ENCODE measurements around the gene MEIKIN.

The MEIKIN gene, protein sequence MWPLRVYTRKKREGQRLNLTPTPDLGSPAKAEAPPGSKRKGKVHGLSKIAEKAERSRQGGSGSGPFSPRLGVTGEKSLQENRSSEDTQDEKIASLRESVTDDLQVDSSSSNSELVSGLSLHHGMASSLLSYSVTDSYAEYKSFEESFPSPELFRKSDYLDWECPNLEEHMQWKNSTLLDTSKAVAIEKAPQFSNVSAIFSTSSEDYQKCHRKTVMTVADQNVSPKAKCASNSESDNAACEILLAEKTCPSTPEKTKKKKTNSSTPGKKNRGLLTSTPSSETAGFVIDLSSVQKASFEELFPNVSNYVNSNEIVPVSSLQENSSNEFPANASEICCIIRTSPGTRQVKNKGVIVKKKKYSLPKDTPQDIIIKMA

DNA sequence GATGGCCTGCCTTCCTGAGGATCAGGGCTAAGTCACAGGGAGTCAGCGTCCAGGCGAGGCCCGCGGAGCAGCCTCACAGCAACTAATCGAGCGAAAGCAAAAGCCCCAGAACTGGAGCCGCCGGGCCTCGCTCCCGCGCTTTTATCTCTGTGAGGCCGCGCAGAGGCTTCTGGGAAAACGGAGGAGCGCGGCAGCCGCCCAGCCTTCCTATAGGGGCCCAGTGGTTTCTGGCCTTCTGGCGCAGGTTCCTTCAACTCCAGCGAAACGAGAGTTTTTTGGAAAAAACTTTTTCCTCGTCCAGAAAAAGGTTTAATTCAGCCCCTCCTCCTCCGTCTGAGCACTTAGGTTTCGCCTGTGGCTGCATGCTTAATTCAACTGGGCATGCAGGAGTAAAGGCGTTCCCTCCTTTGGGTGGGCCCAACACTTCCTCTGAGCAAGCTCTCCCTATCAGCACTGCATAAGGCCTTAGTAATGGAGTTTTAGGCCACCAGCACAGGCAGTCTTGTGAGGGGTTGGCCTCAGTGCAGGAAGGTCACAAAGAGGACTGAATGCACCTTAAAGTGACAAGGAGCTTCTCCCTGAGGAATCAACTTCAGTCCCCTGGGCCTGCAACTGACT, at the start of gene MEIKIN:
Gene MEIKIN (minus strand): TSS at position 113 of the 618 bp plus-strand sequence. CDS start 158 bp downstream, outside the sequence.
- DNase-seq (ENCODE audit: low spot score), result no peak
- TF ChIP-seq, protein P1, sequence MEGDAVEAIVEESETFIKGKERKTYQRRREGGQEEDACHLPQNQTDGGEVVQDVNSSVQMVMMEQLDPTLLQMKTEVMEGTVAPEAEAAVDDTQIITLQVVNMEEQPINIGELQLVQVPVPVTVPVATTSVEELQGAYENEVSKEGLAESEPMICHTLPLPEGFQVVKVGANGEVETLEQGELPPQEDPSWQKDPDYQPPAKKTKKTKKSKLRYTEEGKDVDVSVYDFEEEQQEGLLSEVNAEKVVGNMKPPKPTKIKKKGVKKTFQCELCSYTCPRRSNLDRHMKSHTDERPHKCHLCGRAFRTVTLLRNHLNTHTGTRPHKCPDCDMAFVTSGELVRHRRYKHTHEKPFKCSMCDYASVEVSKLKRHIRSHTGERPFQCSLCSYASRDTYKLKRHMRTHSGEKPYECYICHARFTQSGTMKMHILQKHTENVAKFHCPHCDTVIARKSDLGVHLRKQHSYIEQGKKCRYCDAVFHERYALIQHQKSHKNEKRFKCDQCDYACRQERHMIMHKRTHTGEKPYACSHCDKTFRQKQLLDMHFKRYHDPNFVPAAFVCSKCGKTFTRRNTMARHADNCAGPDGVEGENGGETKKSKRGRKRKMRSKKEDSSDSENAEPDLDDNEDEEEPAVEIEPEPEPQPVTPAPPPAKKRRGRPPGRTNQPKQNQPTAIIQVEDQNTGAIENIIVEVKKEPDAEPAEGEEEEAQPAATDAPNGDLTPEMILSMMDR (IDR thresholded peaks at IDR 0.05; ENCODE audit: extremely low read depth, insufficient read depth, missing control alignments), result no peak
- in situ Hi-C loops (cut with MboI; ENCODE audit: low pct_unique_long_range_greater_than_20kb, low sequenced_read_pairs, unreplicated experiment), result no loop called here

DNA sequence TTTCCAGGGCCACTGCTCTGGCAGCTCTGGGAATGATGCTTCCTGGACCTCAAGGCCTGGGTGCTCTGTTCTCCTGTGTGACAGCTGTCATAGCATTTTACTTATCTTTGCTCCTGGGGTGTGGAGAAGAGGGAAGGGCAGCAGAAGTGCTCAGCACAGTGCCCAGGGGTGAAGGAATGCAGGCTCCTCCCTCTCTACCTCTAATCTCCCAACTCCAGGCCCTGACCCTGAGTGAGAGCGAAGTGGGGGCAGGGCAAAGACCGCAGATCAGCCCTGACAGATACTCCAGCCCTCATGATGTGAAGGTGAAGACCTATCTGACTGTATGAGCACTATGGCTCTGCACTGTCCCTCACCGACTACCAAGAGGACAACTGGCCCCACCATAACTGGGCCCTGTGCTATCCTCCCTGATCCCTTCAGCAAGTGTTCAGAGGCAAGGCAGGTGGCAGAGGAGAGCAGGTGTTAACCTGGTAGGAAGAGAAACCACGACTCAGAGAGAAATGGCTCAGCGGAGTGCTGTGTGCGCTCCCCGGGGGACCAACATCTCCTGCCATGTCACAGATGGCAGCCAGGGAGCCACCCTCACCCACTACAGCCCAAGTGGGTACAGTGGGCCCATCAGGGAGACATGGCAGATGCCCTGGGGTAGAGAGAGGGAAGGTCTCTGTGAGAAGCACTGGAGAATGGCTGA, 49.2 kb upstream of the MEIKIN start:
- TF ChIP-seq, protein P1 (IDR thresholded peaks at IDR 0.05; ENCODE audit: extremely low read depth, insufficient read depth, missing control alignments), result no peak
- DNase-seq (ENCODE audit: low spot score), result no peak
- in situ Hi-C loops (cut with MboI; ENCODE audit: low pct_unique_long_range_greater_than_20kb, low sequenced_read_pairs, unreplicated experiment), result no loop called here

DNA sequence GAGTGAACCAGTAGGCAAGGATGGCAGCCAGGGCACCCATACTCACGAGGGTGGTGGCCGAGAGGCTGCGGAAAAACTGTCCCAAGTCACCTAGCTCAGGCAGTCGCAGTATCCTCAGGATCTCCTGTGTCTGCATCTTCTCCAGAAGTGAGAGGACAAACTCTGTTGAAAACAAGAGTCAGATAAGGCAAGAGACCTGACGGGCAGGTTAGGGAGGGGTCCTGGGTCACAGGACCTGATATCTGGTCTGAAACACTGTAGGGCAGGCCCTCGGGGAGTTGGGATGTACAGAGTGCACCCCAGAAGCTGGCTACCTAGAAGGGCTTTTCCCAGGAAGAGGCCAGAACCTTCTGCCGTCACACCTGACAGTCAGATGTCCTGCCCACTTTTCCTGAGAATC, 48.6 kb upstream of the MEIKIN start:
- TF ChIP-seq, protein P1 (IDR thresholded peaks at IDR 0.05; ENCODE audit: extremely low read depth, insufficient read depth, missing control alignments), result no peak
- in situ Hi-C loops (cut with MboI; ENCODE audit: low pct_unique_long_range_greater_than_20kb, low sequenced_read_pairs, unreplicated experiment), result no loop called here
- no peak for DNase-seq (ENCODE audit: low spot score)

DNA sequence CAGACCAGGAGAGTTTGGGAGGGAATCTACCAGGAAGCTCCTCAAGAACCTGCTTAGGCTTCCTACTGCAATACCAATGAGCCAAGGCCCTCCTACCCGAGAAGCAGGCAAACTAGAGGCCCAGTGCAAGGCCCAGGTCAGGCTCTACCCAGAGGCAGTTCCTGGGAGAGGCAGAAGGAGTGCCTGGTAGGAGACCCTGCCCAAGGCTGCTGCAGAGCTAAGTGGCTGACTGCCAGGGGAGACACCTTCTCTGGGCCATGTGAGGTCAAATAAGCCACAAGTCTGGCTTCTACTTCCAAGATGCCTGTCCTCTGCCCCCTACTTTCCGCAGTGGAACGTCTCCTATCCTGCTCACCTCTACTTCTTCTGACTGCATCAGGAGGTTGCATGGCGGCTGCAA, 48.2 kb upstream of the MEIKIN start:
- no peak for DNase-seq (ENCODE audit: low spot score)
- in situ Hi-C loops (cut with MboI; ENCODE audit: low pct_unique_long_range_greater_than_20kb, low sequenced_read_pairs, unreplicated experiment), result no loop called here
- TF ChIP-seq, protein P1 (IDR thresholded peaks at IDR 0.05; ENCODE audit: extremely low read depth, insufficient read depth, missing control alignments), result no peak

DNA sequence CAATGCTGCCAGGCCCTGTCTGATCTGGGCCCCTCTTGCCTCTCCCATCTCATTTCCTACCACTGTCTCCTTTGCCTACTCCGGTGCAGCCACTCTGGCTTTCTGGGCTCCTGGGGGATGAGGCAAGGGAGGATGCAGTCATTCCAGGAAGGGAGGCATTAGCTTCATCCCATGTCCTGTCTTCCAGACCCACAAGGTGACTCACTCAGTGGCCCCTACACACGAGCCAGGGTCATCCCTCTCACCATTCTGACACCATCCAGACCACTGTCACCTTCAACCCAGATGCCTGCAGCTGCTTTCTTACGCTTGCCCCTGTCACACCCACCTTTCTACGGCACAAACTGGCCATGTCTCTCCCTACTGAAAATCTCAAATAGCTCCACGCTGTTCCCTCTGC, 46.9 kb upstream of the MEIKIN start:
- in situ Hi-C loops (cut with MboI; ENCODE audit: low pct_unique_long_range_greater_than_20kb, low sequenced_read_pairs, unreplicated experiment), result no loop called here
- DNase-seq (ENCODE audit: low spot score), result no peak
- TF ChIP-seq, protein P1 (IDR thresholded peaks at IDR 0.05; ENCODE audit: extremely low read depth, insufficient read depth, missing control alignments), result no peak

DNA sequence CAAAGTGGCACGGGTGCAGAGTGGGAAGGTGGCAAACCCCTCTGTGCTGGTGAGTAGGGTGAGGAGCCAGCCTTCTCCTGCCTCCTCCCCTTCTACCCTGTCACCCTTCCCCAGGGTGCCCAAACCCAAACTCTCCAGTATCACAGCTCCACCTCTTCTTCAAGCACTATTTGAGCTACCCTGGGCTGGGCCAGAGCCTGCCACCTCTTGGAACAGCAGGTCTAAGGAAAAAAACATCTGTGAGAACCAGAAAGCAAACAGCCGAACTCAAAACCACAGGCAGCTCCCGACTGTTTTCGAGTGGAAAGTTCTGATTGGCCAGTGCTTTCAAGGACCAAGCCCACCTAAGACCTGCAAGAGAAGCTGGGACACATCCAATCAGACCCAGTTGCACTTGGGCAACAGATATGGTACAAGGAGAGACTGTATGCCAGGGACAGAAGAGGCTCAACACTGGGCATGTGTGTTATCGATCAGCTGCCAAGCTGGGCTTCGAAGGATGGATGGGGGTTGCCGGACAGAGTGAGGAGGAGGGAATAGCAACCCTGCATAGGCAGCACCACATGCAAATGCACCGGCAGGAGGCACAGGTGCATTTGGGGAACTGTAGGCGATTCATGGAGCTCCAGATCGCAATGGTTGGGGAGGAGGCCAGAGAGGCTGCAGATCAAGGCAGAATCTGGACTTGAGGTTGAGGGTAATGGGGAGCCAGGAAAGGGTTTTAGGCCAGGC, 46.3 kb upstream of the MEIKIN start:
- DNase-seq (ENCODE audit: low spot score), result no peak
- in situ Hi-C loops (cut with MboI; ENCODE audit: low pct_unique_long_range_greater_than_20kb, low sequenced_read_pairs, unreplicated experiment), result no loop called here
- TF ChIP-seq, protein P1 (IDR thresholded peaks at IDR 0.05; ENCODE audit: extremely low read depth, insufficient read depth, missing control alignments), result no peak

All from GM13977 (cell line).